ENCODE results near the gene TSGA10IP.

Gene TSGA10IP

GRCh38 chr11:65941720-65942310, 3.5 kb upstream of the TSGA10IP start:
- no peak overlapping the region for H2AFZ ChIP-seq (ENCODE audit: low read depth, low read length)
- H3K36me3 ChIP-seq (ENCODE audit: insufficient read depth, low read length): no peaks in the 10 kb centered on the region
- H3K4me2 ChIP-seq (ENCODE audit: insufficient read depth, low read length): no peak overlapping the region

GRCh38 chr11:65942531-65942930, 2.7 kb upstream of the TSGA10IP start:
- Histone ChIP-seq H3K27me3 (ENCODE audit: insufficient read depth, low read length, poor library complexity) (peaks cover 5% of the 10 kb centered on the region), H3K4me1 (ENCODE audit: insufficient read depth, low read length) (no peaks in the 10 kb centered on the region), H3K36me3 (ENCODE audit: insufficient read depth, low read length) (no peaks in the 10 kb centered on the region), H3K27ac (ENCODE audit: low read length) (no peak overlapping the region), H3K79me2 (ENCODE audit: insufficient read depth, low read length) (no peaks in the 10 kb centered on the region), H3K4me2 (ENCODE audit: insufficient read depth, low read length) (no peak overlapping the region), H2AFZ (ENCODE audit: low read depth, low read length) (no peak overlapping the region; the same call in 1 of the 2 replicates), H4K20me1 (ENCODE audit: insufficient read depth, low read length) (no peaks in the 10 kb centered on the region), H3K9ac (ENCODE audit: low read depth, low read length) (no peak overlapping the region), H3K9me3 (ENCODE audit: insufficient read depth, low read length, severe bottlenecking) (no peaks in the 10 kb centered on the region), H3K4me3 (ENCODE audit: low read depth in 1 of 2, low read length in 2 of 2) (no peak overlapping the region)
- ATAC-seq (ENCODE audit: insufficient read depth, low read depth): no peak
- DNase-seq: no peak
- no peak for TF ChIP-seq EZH2 (IDR thresholded peaks at IDR 0.05; ENCODE audit: borderline replicate concordance, low read depth, low read length, severe bottlenecking)

More at GRCh38 chr11:65941720-65942310, 3.5 kb upstream of the TSGA10IP start:
- Histone ChIP-seq H3K4me3 (ENCODE audit: low read depth in 1 of 2, low read length in 2 of 2) (no peak overlapping the region), H3K9me3 (ENCODE audit: insufficient read depth, low read length, severe bottlenecking) (no peaks in the 10 kb centered on the region), H3K27ac (ENCODE audit: low read length) (no peak overlapping the region), H4K20me1 (ENCODE audit: insufficient read depth, low read length) (no peaks in the 10 kb centered on the region), H3K27me3 (ENCODE audit: insufficient read depth, low read length, poor library complexity) (peaks cover 8% of the 10 kb centered on the region), H3K79me2 (ENCODE audit: insufficient read depth, low read length) (no peaks in the 10 kb centered on the region), H3K4me1 (ENCODE audit: insufficient read depth, low read length) (no peaks in the 10 kb centered on the region), H3K9ac (ENCODE audit: low read depth, low read length) (no peak overlapping the region)
- no peak for TF ChIP-seq CTCF (IDR thresholded peaks at IDR 0.05; ENCODE audit: borderline replicate concordance, extremely low read depth, low read length, poor library complexity, severe bottlenecking)
- ATAC-seq (ENCODE audit: insufficient read depth, low read depth) (no peak), DNase-seq (no peak)

- Histone ChIP-seq H3K27me3 (ENCODE audit: insufficient read depth, low read length, poor library complexity) (no peaks in the 10 kb centered on the region), H3K9me3 (ENCODE audit: insufficient read depth, low read length, severe bottlenecking) (no peaks in the 10 kb centered on the region), H2AFZ (ENCODE audit: low read depth, low read length) (no peak overlapping the region), H3K79me2 (ENCODE audit: insufficient read depth, low read length) (no peaks in the 10 kb centered on the region), H3K4me1 (ENCODE audit: insufficient read depth, low read length) (no peaks in the 10 kb centered on the region), H3K27ac (ENCODE audit: low read length) (no peak overlapping the region), H3K4me3 (ENCODE audit: low read depth in 1 of 2, low read length in 2 of 2) (no peak overlapping the region), H4K20me1 (ENCODE audit: insufficient read depth, low read length) (no peaks in the 10 kb centered on the region), H3K4me2 (ENCODE audit: insufficient read depth, low read length) (no peak overlapping the region), H3K9ac (ENCODE audit: low read depth, low read length) (no peak overlapping the region), H3K36me3 (ENCODE audit: insufficient read depth, low read length) (no peaks in the 10 kb centered on the region)
- no peak for ATAC-seq (ENCODE audit: insufficient read depth, low read depth)
- TF ChIP-seq CTCF (IDR thresholded peaks at IDR 0.05; ENCODE audit: borderline replicate concordance, extremely low read depth, low read length, poor library complexity, severe bottlenecking) (no peak), EZH2 (IDR thresholded peaks at IDR 0.05; ENCODE audit: borderline replicate concordance, low read depth, low read length, severe bottlenecking) (no peak)
- no peak for DNase-seq
Observed at GRCh38 chr11:65944191-65944590, 1.1 kb upstream of the TSGA10IP start.

GRCh38 chr11:65944767-65945166, 513 bp upstream of the TSGA10IP start:
- TF ChIP-seq CTCF (IDR thresholded peaks at IDR 0.05; ENCODE audit: borderline replicate concordance, extremely low read depth, low read length, poor library complexity, severe bottlenecking) (no peak), EZH2 (IDR thresholded peaks at IDR 0.05; ENCODE audit: borderline replicate concordance, low read depth, low read length, severe bottlenecking) (no peak)
- DNase-seq (no peak), ATAC-seq (ENCODE audit: insufficient read depth, low read depth) (no peak)
- Histone ChIP-seq H2AFZ (ENCODE audit: low read depth, low read length) (no peak overlapping the region), H3K4me1 (ENCODE audit: insufficient read depth, low read length) (no peaks in the 10 kb centered on the region), H3K36me3 (ENCODE audit: insufficient read depth, low read length) (no peaks in the 10 kb centered on the region), H3K27me3 (ENCODE audit: insufficient read depth, low read length, poor library complexity) (no peaks in the 10 kb centered on the region), H3K9me3 (ENCODE audit: insufficient read depth, low read length, severe bottlenecking) (no peaks in the 10 kb centered on the region), H4K20me1 (ENCODE audit: insufficient read depth, low read length) (no peaks in the 10 kb centered on the region), H3K27ac (ENCODE audit: low read length) (no peak overlapping the region), H3K9ac (ENCODE audit: low read depth, low read length) (no peak overlapping the region), H3K79me2 (ENCODE audit: insufficient read depth, low read length) (no peaks in the 10 kb centered on the region), H3K4me3 (ENCODE audit: low read depth in 1 of 2, low read length in 2 of 2) (no peak overlapping the region), H3K4me2 (ENCODE audit: insufficient read depth, low read length) (no peak overlapping the region)

All from DND-41 (cell line).